GM10266 (cell line): ENCODE results near the gene SHISA5.

ENCODE experiments used
- DNase-seq: peaks from one replicate; pipeline ENCODE4 v3.0.0; 2012; ENCODE audit errors: extremely low spot score
- TF ChIP-seq, protein P1 (sequence below): IDR thresholded peaks from 2 replicates; pipeline ENCODE4 v1.5.1; 2012; ENCODE audit warnings: mild to moderate bottlenecking, low read depth; ENCODE audit not compliant: control insufficient read depth, insufficient read depth; ENCODE audit errors: missing control alignments

Gene SHISA5

DNA sequence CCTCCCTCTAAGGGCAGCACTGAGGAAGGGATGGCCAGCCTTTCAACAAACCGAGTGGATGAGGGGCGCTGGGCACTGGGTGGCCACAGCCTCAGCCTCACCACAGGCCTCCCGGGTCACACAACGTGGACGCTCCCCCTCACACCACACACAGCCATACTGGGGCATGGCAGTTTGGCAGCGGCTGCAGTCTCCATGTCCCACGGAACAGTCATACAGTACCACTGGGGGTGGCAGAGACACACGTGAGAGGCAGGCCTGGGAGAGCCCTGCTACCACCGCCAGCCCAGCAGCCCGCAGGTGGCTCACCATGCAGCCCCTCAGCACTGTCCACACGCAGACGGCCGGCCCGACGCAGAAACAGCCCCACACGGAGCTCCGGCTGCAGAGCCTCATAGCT, 85.8 kb downstream of the SHISA5 start:
- TF ChIP-seq, protein P1, sequence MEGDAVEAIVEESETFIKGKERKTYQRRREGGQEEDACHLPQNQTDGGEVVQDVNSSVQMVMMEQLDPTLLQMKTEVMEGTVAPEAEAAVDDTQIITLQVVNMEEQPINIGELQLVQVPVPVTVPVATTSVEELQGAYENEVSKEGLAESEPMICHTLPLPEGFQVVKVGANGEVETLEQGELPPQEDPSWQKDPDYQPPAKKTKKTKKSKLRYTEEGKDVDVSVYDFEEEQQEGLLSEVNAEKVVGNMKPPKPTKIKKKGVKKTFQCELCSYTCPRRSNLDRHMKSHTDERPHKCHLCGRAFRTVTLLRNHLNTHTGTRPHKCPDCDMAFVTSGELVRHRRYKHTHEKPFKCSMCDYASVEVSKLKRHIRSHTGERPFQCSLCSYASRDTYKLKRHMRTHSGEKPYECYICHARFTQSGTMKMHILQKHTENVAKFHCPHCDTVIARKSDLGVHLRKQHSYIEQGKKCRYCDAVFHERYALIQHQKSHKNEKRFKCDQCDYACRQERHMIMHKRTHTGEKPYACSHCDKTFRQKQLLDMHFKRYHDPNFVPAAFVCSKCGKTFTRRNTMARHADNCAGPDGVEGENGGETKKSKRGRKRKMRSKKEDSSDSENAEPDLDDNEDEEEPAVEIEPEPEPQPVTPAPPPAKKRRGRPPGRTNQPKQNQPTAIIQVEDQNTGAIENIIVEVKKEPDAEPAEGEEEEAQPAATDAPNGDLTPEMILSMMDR: no peak
- DNase-seq: no peak
